ENCODE data around the gene CARD19. TPM values are rescaled to one million over a fixed set of nuclear protein-coding genes. Genes with fewer than 3 reads are reported as not detected.

Gene CARD19
- polyA plus RNA-seq, 1 donor (not counting 4 experiments of a cell fraction or from before 2014, with no cell fraction given), result 36.7 TPM

DNA sequence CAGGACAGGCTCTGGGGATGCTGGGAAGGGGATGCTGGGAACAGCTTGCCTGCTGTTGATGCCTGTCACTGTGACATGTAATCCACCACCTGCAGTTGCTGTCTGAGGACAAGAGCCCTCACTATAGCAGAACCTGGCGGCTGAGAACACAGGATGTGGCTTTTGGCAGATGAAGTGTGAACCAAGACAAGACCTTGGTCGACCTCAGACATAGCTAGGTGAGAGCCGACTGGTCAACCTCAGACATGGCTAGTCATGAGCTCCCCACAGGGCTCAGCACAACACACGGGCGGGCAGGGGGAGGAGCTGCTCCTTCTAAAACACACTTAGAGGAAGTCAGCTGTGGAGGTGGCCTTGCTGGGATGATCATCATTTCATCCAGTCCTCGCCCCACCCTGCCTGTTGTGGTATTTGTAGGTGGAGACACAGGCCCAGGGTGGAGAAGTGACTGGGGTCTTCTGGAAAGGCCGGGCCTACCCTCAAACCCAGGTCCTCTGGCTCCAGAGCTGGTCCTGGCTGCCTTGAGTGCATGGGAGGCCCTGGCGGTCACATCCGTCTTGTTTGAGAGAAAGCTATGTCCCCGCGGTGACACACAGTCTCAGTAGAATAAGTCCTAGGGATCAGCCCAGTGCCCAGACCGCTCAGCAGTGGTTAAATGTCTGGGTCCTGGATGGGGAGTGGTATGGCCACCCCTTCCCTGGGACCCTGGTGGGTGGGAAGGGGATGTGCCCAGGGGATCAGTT, 31.5 kb upstream of the CARD19 start:
- no peak overlapping the region for H3K9ac ChIP-seq (ENCODE audit: control insufficient read depth, extremely low read depth, insufficient read depth, low read length)
- no peak overlapping the region for H3K27ac ChIP-seq (ENCODE audit: control insufficient read depth, insufficient read depth, low read length)
- H3K4me2 ChIP-seq (ENCODE audit: control insufficient read depth, extremely low read depth, insufficient read depth, low read depth, low read length), result no peak overlapping the region
- no peaks in the 10 kb centered on the region for H3K4me1 ChIP-seq (ENCODE audit: control insufficient read depth, extremely low read depth, insufficient read depth, low read length)
- TF ChIP-seq EZH2 (IDR thresholded peaks at IDR 0.05; ENCODE audit: low read length), result no peak
- TF ChIP-seq CTCF (optimal IDR thresholded peaks at IDR 0.05 in 1 of 3, IDR thresholded peaks at IDR 0.05 in 1 of 3, conservative IDR thresholded peaks at IDR 0.05 in 1 of 3; ENCODE audit: extremely low read depth in 1 of 3, insufficient read depth in 2 of 3, low read length in 3 of 3), result no peak
- FAIRE-seq, result no peak
- no peak overlapping the region for H2AFZ ChIP-seq (ENCODE audit: control insufficient read depth, low read length)
- dilution Hi-C loops (cut with MboI; ENCODE audit: extremely low pct_ligation_motif_present, low sequenced_read_pairs), result no loop called here
- H3K36me3 ChIP-seq (ENCODE audit: control insufficient read depth in 2 of 2, extremely low read depth in 1 of 2, insufficient read depth in 2 of 2, low read length in 2 of 2), result no peaks in the 10 kb centered on the region
- H3K9me1 ChIP-seq (ENCODE audit: control insufficient read depth, extremely low read depth, insufficient read depth, low read length), result no peaks in the 10 kb centered on the region
- no peaks in the 10 kb centered on the region for H4K20me1 ChIP-seq (ENCODE audit: control insufficient read depth, extremely low read depth, insufficient read depth, low read length)
- DNase-seq (ENCODE audit: low read depth, low spot score), result no peak
- peaks cover 25% of the 10 kb centered on the region for H3K27me3 ChIP-seq (ENCODE audit: control insufficient read depth, extremely low read depth, insufficient read depth, low read length)
- H3K9me3 ChIP-seq (ENCODE audit: control insufficient read depth, low read depth, low read length), result no peaks in the 10 kb centered on the region
- no peak overlapping the region for H3K4me3 ChIP-seq (ENCODE audit: control insufficient read depth in 2 of 3, extremely low read depth in 1 of 3, insufficient read depth in 2 of 3, low read depth in 1 of 3, low read length in 3 of 3)
- no peaks in the 10 kb centered on the region for H3K79me2 ChIP-seq (ENCODE audit: control insufficient read depth, insufficient read depth, low read length)

- Histone ChIP-seq H3K27ac (ENCODE audit: control insufficient read depth, insufficient read depth, low read length) (no peak overlapping the region), H3K9me1 (ENCODE audit: control insufficient read depth, extremely low read depth, insufficient read depth, low read length) (no peaks in the 10 kb centered on the region), H3K4me1 (ENCODE audit: control insufficient read depth, extremely low read depth, insufficient read depth, low read length) (no peaks in the 10 kb centered on the region), H3K27me3 (ENCODE audit: control insufficient read depth, extremely low read depth, insufficient read depth, low read length) (peaks cover 19% of the 10 kb centered on the region), H3K9ac (ENCODE audit: control insufficient read depth, extremely low read depth, insufficient read depth, low read length) (no peak overlapping the region), H3K79me2 (ENCODE audit: control insufficient read depth, insufficient read depth, low read length) (no peaks in the 10 kb centered on the region), H3K36me3 (ENCODE audit: control insufficient read depth in 2 of 2, extremely low read depth in 1 of 2, insufficient read depth in 2 of 2, low read length in 2 of 2) (no peaks in the 10 kb centered on the region), H2AFZ (ENCODE audit: control insufficient read depth, low read length) (no peak overlapping the region), H3K4me2 (ENCODE audit: control insufficient read depth, extremely low read depth, insufficient read depth, low read depth, low read length) (no peak overlapping the region), H3K9me3 (ENCODE audit: control insufficient read depth, low read depth, low read length) (no peaks in the 10 kb centered on the region), H4K20me1 (ENCODE audit: control insufficient read depth, extremely low read depth, insufficient read depth, low read length) (no peaks in the 10 kb centered on the region), H3K4me3 (ENCODE audit: control insufficient read depth in 2 of 3, extremely low read depth in 1 of 3, insufficient read depth in 2 of 3, low read depth in 1 of 3, low read length in 3 of 3) (no peak overlapping the region)
- no peak for DNase-seq (ENCODE audit: low read depth, low spot score)
- FAIRE-seq, result no peak
- dilution Hi-C loops (cut with MboI; ENCODE audit: extremely low pct_ligation_motif_present, low sequenced_read_pairs), result no loop called here
- TF ChIP-seq EZH2 (IDR thresholded peaks at IDR 0.05; ENCODE audit: low read length) (no peak), CTCF (optimal IDR thresholded peaks at IDR 0.05 in 1 of 3, IDR thresholded peaks at IDR 0.05 in 1 of 3, conservative IDR thresholded peaks at IDR 0.05 in 1 of 3; ENCODE audit: extremely low read depth in 1 of 3, insufficient read depth in 2 of 3, low read length in 3 of 3) (no peak)
These were observed 30.8 kb upstream of the CARD19 start for GRCh38 chr9:93065135-93065720.
